Non-pigmented ciliary epithelial cell (primary cell): Measurements from ENCODE around the gene C2orf49.

ENCODE experiments used
- DNase-seq: peaks from one replicate; pipeline ENCODE4 v3.0.0-alpha.2; 2010; ENCODE audit warnings: low read depth

The C2orf49 gene

GRCh38 chr2:105362862-105363591, 25.7 kb downstream of the C2orf49 start:
- DNase-seq: no peak

- DNase-seq: no peak
These were observed 27.2 kb downstream of the C2orf49 start for GRCh38 chr2:105364436-105365139.

- DNase-seq: no peak
These were observed 27.9 kb downstream of the C2orf49 start for GRCh38 chr2:105365206-105365605.

GRCh38 chr2:105368759-105369408, 31.5 kb downstream of the C2orf49 start:
- DNase-seq: no peak

GRCh38 chr2:105369777-105370690, 32.7 kb downstream of the C2orf49 start:
- DNase-seq: peak; percentile 59

- no peak for DNase-seq
These were observed 33.8 kb downstream of the C2orf49 start for GRCh38 chr2:105371156-105371555.

- DNase-seq: no peak
These were observed 34.5 kb downstream of the C2orf49 start for GRCh38 chr2:105371810-105372209.

- no peak for DNase-seq
These were observed 36.0 kb downstream of the C2orf49 start for GRCh38 chr2:105373344-105373781.

- DNase-seq: no peak
These were observed 36.6 kb downstream of the C2orf49 start for GRCh38 chr2:105373895-105374401.

- DNase-seq: peak; percentile 82
These were observed 37.7 kb downstream of the C2orf49 start for GRCh38 chr2:105375001-105375561.

- DNase-seq: no peak
These were observed 38.7 kb downstream of the C2orf49 start for GRCh38 chr2:105376010-105376409.

GRCh38 chr2:105376789-105377240, 39.5 kb downstream of the C2orf49 start:
- peak; percentile 84 for DNase-seq

- DNase-seq: no peak
These were observed 40.5 kb downstream of the C2orf49 start for GRCh38 chr2:105377871-105378270.

GRCh38 chr2:105378276-105378840, 41.0 kb downstream of the C2orf49 start:
- no peak for DNase-seq

- no peak for DNase-seq
These were observed 41.6 kb downstream of the C2orf49 start for GRCh38 chr2:105378921-105379383.

GRCh38 chr2:105379741-105380186, 42.4 kb downstream of the C2orf49 start:
- DNase-seq: no peak

GRCh38 chr2:105380432-105381100, 43.2 kb downstream of the C2orf49 start:
- DNase-seq: no peak

- no peak for DNase-seq
These were observed 43.8 kb downstream of the C2orf49 start for GRCh38 chr2:105381101-105381668.

GRCh38 chr2:105382177-105382576, 44.8 kb downstream of the C2orf49 start:
- DNase-seq: no peak
